HG03159 (cell line): Measurements from ENCODE around the gene PRKN.
A peak's percentile ranks its signal among the peaks of the same experiment; 100 is the strongest.

Experiments used
- ATAC-seq: cut with Tn5 transposase; IDR thresholded peaks from one replicate; pipeline ENCODE4 v1.9.1; 2021; ENCODE audit warnings: mild to moderate bottlenecking, moderate library complexity; ENCODE audit not compliant: unreplicated experiment

The PRKN gene

DNA sequence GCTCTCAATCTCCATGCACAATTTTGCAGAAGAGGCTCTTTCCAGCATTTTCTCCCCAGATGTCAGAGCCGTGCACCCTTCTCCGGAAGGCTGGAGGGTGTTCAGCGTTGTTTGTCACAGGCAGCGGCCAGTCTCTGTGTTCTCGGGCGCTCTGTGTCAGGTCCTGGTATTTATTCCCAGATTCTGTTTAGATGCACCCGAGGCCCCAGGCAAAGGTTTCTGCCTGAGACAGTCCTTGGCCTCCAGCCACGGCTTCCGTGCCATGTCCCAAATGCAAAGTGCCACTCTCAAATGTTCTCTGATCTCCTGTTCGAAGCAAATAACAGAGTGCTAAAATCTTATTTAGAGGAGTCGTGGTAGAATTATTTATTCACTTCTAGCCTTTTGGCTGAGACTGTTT is 1313.4 kb downstream of the PRKN start:
- no peak for ATAC-seq

DNA sequence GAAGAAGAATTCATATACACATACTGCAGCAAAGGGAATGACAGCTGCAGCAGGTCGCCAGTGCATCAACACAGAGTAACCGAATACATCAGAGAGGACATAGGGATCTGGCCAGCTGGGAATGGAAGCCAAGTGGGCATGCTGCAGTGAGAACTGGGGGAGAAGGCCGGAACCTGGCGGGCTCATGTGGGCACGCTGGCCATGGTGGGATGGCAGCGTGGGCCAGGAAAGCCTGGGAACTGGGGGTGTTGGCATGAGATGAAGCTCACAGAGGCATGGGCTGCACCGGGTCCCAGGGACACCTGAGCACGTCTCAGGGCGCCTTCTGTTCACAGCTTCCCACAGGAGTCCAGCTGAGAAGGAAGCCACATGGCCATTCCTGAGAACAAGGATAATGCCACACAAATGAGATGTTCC is 1314.2 kb downstream of the PRKN start:
- no peak for ATAC-seq

DNA sequence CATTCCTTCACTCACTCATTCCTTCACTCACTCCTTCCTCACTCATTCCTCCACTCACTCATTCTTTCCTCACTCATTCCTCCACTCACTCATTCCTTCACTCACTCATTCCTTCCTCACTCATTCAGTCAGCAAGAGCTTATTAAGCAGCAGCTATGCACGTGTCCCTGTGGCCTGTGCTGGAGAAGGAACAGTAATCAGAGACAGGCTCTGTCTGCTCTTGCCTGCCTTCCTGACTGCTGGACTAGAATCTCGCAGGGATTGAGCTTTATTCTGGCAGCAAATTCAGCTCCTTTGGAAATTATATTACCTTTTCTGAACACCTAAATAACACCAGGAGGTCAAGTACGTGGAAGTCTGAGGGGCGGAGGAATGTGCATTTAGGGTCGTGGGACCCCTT is 1314.8 kb downstream of the PRKN start:
- ATAC-seq = no peak

DNA sequence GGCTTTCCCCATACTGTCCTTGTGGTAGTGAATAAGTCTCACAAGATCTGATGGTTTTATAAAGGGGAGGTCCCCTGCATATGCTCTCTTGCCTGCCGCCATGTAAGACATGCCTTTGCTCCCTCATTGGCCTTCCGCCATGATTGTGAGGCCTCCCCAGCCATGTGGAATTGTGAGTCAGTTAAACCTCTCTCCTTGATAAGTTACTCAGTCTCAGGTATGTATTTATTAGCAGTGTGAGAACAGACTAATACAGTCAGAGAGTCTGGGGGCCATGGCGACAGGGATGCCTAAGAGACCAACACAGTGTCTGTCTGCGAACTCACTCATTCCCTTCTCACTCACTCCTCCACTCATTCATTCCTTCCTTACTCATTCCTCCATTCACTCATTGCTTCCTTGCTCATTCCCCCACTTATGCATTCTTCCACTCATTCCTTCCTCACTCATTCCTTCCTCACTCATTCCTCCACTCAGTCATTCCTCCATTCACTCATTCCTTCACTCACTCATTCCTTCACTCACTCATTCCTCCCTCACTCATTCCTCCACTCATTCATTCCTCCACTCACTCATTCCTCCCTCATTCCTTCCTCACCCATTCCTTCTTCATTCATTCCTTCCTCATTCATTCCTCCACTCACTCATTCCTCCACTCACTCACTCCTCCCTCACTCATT is 1316.2 kb downstream of the PRKN start:
- no peak for ATAC-seq

DNA sequence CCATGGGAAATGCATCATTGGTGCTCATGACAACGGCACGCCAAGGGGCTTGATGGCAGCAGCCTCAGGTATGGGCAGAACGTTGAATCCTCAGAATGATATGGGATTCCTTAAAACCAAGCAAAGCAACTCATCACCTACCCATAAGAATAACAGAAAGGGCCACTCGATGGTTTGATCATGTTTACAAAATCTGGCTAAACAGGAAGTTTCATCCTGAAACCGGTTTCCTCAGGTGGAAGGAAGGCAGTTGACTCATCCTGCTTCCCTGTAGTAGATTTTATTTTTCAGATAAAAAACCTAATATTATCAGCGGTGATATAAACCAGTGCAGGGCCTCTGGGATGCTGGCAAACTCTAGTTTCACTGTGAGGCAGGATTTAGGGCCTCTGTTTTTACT is 1316.8 kb downstream of the PRKN start:
- ATAC-seq = no peak

DNA sequence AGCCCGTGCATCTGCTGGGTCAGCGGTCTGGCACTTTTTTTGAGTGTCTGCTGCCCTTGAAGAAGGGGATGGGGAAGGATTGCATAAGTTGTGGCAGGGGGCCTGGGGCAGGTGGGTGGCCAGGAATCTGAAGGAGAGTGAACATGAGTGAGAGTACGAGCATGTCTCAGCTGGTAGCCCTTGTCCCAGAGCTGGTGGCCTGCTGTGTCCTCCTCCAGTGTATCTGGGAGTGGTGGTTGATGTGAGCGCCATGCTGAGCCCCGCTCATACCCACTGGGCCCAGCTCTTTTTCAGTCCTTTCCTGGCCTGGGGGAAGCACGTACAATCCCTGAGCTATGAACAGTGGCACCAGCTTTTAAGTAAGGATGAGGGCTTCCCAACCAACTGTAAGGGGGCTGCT is 1317.5 kb downstream of the PRKN start:
- ATAC-seq = no peak

DNA sequence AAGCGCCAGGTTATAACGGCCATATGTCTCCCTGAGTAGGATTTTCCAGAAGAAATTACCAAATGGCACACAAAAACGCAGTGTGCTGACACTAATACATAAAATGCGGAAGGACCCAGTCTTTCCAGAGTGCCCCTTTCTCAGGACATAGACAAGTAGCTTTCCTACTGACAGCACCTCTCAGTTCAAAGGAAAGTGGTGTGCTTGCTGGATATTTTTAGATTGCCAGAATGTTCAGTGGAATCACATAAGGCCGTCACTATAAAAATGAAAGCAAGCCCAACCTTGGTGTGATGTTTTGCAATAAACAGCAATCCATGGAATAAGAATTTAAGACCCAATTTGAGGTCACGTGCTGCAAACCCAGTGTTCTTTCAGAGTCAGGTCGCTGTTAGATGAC is 1318.2 kb downstream of the PRKN start:
- no peak for ATAC-seq

DNA sequence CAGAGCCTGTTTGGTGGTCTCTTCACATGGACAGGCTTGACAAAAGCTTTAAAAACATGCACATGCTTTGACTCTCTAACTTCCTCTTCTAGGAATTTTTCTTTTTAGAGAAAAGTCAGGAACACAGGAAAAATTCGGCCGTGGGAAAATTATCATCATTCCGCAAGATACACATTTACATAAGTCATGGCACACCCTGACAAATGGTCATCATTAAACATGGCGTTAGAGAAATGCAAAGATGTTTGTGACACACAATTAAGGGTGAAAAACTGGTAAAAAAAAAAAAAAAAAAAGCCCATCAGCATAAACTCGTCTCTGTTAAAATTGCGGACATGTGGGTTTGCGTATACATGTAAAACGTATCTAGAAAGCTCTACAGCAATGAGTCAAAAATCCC is 1319.5 kb downstream of the PRKN start:
- ATAC-seq = no peak

DNA sequence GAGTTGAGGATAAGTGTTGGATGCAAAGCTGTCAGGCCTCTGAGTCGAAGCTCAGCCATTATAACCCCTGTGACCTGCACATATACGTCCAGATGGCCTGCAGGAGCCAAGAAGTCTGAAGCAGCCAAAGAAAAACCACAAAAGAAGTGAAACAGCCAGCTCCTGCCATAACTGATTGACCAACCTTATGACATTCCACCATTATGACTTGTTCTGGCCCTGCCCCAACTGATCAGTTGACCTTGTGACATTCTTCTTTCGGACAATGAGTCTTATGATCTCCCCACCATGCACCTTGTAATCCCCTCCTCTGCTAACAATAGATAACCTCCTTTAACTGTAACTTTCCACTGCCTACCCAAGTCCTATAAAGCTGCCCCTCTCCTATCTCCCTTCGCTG is 1320.0 kb downstream of the PRKN start:
- no peak for ATAC-seq

DNA sequence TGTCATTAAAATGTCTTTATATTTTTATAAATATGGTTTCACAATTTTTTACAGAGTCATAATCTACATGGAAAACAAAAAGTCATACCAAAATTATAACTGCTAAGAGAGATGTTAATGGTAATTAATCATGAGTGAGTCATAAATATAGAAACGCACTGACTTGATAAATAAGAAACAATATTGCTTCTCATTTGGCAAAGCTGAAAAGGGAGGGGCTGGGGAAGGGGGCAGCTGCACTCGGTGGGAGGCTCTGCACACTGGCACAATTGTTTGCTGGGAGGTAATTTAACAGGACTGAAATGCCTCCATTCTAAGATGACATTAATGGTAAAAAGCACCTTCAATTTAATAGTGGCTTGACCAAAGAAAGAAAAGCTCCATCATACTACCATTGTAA is 1320.5 kb downstream of the PRKN start:
- no peak for ATAC-seq

DNA sequence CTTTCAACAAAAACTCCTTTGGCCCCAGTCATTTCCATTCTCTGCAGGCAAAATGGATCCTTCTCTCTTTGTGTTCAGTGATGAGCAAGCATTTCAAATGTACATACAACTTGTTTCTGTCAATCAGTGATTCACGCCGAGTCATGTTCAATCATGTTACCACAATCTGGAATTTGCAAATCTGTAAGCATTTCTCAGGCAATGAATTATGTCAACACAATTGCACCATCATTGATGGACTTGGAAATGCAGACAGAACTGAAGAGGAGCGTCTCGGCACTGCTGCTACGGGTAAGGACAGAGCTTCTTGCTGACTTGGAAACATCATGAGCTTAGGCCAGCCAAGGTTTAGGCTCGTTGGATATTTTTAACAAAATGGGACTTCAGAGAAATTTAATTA is 1320.9 kb downstream of the PRKN start:
- no peak for ATAC-seq

DNA sequence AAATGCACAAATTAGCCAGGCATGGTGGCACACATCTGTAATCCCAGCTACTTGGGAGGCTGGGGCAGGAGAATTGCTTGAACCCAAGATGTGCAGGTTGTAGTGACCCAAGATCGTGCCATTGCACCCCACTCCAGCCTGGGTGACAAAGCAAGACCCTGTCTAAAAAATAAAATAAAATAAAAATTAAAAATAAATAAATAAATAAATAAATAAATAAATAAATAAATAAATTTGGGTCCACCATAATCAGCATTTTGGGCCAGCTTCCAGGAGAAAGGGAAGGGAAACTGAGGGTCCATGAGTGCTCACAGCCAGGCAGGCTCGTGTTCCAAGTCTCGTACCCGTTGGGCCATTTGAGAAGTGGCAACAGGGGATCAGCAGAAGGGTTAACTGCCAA is 1322.1 kb downstream of the PRKN start:
- no peak for ATAC-seq

DNA sequence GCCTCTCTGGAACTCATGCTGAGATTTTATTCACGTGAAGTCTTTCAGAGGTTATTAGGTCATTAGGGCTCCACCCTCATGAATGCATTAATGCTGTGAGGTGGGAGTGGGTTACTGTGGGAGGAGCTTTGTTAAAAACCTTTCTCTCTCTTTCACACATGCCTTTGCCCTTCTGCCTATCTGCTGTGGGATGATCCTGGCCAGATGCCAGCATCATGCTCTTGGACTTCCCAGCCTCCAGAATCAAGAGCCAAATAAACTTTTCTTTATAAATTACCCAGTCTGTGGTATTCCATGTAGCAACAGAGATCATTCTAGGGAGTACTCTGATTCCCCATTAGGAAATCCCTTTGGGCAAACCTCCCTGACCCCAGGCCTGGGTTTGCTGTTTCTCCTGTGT is 1323.8 kb downstream of the PRKN start:
- ATAC-seq = no peak

DNA sequence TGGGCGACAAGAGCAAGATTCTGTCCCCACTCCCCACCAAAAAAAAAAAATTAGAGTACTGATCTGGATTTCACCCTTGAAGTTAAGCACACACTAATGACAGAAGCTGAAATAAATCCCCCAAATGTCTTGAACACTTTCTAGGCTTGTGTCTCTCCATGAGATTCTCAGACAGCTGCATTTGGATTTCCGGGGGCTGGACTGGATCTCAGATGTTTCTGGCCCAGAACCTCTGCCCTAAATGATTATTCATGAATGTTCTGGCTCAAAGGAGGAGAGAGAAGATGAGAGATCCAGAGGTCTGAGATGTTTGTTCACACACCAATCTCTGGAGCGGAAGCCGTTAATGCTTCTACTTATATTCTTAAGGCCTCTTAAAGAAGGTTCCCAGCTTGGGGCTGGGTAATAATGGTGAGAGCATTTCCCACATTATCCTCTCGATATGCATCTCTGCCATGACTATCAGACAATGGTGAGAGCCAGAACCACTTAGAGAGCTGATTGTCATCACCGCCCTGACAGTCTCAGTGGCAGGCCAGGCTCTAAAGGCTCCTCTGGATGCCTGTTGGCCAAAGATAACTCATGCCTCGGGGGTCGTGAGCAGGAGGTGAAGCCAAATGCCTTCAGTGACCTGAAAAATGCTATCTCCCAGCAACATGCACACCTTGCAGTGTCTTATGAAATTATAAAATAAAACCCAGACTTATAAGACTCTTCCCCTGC is 1325.8 kb downstream of the PRKN start:
- no peak for ATAC-seq

DNA sequence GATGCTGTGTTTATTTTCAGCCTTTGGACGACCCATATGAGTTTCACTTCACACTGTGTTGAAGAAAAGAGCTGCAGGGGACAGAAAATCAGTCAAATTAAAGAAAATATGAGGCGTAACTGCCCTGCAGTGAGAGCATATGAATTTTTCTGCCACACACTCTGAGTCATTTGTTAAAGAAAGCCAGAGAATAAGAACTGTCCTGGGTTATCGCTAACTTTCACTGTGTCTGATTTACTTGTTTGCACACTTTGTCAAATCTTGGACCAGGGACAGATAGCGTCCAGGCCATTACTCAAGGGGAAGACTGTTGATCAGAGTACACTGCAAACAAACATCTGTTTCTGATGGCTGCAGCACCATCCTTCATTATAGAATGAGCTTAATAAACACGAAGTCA is 1326.9 kb downstream of the PRKN start:
- no peak for ATAC-seq

DNA sequence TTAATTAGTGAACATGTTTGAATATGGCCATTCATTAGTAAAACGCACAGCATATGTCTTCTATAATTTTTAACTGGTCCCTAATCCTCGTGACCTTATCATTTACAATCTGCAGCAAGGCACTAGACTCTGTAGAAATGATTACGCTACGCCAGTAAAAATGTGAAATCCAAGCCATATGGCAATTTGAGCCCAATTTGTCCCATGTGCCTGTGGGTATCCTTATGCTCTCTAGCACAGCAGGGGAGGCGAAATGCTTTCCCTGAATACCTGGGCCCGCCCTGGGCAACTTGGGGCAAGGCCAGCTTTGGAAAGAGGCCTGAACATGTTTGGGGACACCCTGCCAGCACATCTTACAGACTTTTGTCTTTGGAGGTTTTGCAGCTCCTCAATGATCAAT is 1331.0 kb downstream of the PRKN start:
- no peak for ATAC-seq

DNA sequence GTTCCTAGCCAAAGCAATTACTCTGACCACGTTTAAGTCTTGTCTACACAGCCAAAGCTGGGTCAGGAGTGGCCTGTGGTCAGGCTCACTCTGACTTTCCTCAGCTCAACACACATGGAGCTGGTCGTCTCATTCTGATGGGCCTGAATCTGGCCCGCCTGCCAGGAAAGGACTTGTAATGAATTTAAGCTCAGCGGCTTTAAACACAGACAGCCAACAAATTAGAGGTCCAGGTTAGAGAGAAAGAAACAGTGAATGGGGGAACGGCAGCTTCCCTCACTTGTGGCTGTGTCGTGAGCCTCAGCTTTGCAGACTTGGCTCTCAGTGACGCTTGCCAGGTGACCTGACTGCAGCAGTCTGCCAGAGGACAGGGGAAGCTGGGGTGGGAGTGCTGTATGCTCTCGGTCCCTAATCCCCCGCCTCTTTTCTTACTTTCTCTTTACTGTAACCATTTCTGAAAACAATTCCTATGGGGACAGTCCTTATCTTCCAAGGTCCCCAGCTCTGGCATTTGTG is 1331.8 kb downstream of the PRKN start:
- no peak for ATAC-seq

DNA sequence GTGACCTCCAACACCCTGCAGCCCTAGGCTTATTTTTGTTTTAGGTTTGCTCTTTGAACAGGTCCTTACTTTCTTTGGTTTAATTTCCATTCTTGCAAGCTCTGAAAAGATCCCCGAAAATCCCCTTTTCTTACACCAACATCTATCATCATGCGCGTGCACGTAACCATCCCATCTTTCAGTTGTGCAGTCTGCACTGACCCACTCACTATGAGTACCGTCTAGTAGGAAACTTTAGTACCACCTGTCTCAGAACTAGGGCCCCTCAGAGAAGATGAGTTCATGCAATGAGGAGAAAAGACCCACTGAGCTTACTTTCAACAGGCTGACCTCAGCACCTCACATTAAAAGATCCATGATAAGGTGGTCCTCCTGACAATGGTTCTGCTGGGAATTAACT is 1333.1 kb downstream of the PRKN start:
- ATAC-seq = no peak

DNA sequence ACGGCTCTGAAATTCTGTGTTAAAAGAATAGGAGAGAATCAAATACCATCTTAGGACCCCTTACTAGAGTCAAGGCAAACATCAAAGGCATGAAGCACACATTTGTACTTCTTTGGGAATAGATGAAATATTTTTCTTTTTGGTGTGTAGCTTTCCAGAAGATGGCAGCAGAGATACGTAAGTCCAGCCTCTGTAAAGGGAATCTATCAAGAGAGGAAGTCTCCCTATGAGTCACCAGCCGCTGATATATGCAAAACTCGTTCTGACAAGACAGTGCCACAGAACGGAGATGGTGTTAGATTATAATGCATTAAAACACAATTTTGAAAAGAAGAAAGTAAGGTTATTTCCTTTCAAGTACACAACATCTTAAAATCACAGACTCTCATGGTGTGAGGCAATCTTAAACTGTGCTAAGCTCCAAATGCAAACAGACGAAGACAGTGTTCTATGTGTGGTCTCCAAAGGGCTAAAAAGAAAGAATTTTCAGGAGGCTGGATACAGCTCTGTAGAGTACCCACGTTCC is 1333.7 kb downstream of the PRKN start:
- ATAC-seq = peak; percentile 100

DNA sequence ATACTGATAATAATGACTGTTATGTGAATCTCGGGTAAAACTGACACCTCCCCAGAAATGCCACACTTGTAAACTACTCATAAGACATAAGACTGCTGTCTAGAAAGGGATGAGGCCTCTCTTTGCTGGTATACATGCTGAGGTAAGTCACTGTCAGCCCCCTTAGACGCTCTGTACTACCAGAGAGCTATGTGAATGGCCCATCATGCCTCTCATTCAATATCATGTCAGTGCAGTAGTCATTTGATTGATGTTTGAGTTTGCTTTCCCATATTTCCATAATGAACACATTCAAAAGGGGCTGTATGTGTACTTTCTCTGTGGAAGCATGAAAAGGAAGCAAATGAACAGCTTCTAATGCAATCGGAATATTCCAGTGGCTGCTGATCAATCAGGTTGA is 1334.3 kb downstream of the PRKN start:
- ATAC-seq = no peak

DNA sequence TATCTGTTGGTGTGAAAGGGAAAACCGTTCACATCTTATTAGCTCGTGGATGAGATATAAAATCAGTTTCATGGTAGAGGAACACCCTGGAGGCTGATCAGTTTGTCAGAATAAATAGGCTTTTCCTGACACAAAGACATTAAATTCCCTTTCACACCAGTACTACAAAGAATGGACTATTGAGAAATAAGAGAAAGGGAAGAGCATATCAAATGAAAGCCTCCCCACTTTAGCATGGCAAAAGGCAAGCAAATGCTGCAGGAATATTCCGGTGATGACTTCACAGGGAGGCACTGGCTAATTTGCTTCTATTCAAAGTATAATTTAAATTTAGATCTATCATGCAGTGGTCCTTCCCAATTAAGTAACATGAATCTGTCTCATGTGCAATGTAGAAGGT is 1337.8 kb downstream of the PRKN start:
- no peak for ATAC-seq

DNA sequence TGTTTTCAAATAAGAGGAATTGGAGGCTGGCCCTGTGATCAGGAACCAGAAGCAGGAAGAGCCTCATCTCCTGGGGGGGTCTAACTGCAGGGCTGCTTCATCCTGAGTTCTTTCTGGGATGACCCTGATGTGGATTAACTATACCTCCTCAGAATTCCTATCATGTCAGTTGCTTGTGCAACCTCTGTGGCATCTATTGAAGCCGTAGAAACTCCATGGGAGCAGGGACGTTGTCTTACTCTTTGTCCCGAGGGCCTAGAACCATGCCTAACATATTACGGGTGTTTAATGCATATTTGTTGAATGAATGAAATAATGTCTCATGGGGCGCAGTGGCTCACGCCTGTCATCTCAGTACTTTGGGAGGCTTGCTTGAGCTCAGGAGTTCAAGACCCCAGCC is 1343.6 kb downstream of the PRKN start:
- ATAC-seq = no peak
